ENCODE data around the gene HECW1.

HECW1 gene

GRCh38 chr7:43467406-43467805 is 355.0 kb downstream of the HECW1 start:
- H3K27me3 ChIP-seq (ENCODE audit: insufficient read depth, low read depth, severe bottlenecking) = no peaks in the 10 kb centered on the region
- no peak overlapping the region for H3K4me3 ChIP-seq (ENCODE audit: low read depth, low read length)
- no peak for DNase-seq
- TF ChIP-seq CTCF (IDR thresholded peaks at IDR 0.05; ENCODE audit: low read depth, low read length) = no peak
- H3K36me3 ChIP-seq = no peaks in the 10 kb centered on the region
- no peak overlapping the region for H3K27ac ChIP-seq
- H3K9me3 ChIP-seq (ENCODE audit: severe bottlenecking) = no peaks in the 10 kb centered on the region

GRCh38 chr7:43467846-43468245 is 355.4 kb downstream of the HECW1 start:
- no peak for TF ChIP-seq CTCF (IDR thresholded peaks at IDR 0.05; ENCODE audit: low read depth, low read length)
- Histone ChIP-seq H3K4me3 (ENCODE audit: low read depth, low read length) (no peak overlapping the region), H3K9me3 (ENCODE audit: severe bottlenecking) (no peaks in the 10 kb centered on the region), H3K36me3 (no peaks in the 10 kb centered on the region), H3K27me3 (ENCODE audit: insufficient read depth, low read depth, severe bottlenecking) (no peaks in the 10 kb centered on the region), H3K27ac (no peak overlapping the region)
- no peak for DNase-seq

GRCh38 chr7:43469051-43469450 is 356.6 kb downstream of the HECW1 start:
- H3K36me3 ChIP-seq = no peaks in the 10 kb centered on the region
- TF ChIP-seq CTCF (IDR thresholded peaks at IDR 0.05; ENCODE audit: low read depth, low read length) = no peak
- DNase-seq = no peak
- H3K4me3 ChIP-seq (ENCODE audit: low read depth, low read length) = no peak overlapping the region
- H3K9me3 ChIP-seq (ENCODE audit: severe bottlenecking) = no peaks in the 10 kb centered on the region
- H3K27ac ChIP-seq = no peak overlapping the region
- H3K27me3 ChIP-seq (ENCODE audit: insufficient read depth, low read depth, severe bottlenecking) = no peaks in the 10 kb centered on the region

GRCh38 chr7:43470110-43470509 is 357.7 kb downstream of the HECW1 start:
- no peaks in the 10 kb centered on the region for H3K27me3 ChIP-seq (ENCODE audit: insufficient read depth, low read depth, severe bottlenecking)
- DNase-seq = no peak
- no peak for TF ChIP-seq CTCF (IDR thresholded peaks at IDR 0.05; ENCODE audit: low read depth, low read length)
- no peaks in the 10 kb centered on the region for H3K9me3 ChIP-seq (ENCODE audit: severe bottlenecking)
- H3K36me3 ChIP-seq = no peaks in the 10 kb centered on the region
- H3K4me3 ChIP-seq (ENCODE audit: low read depth, low read length) = no peak overlapping the region
- no peak overlapping the region for H3K27ac ChIP-seq

GRCh38 chr7:43475983-43476382 is 363.5 kb downstream of the HECW1 start:
- Histone ChIP-seq H3K27ac (no peak overlapping the region), H3K9me3 (ENCODE audit: severe bottlenecking) (no peaks in the 10 kb centered on the region), H3K36me3 (no peaks in the 10 kb centered on the region), H3K4me3 (ENCODE audit: low read depth, low read length) (no peak overlapping the region), H3K27me3 (ENCODE audit: insufficient read depth, low read depth, severe bottlenecking) (no peaks in the 10 kb centered on the region)
- TF ChIP-seq CTCF (IDR thresholded peaks at IDR 0.05; ENCODE audit: low read depth, low read length) = no peak
- no peak for DNase-seq

- DNase-seq = no peak
- Histone ChIP-seq H3K36me3 (no peaks in the 10 kb centered on the region), H3K9me3 (ENCODE audit: severe bottlenecking) (no peaks in the 10 kb centered on the region), H3K27me3 (ENCODE audit: insufficient read depth, low read depth, severe bottlenecking) (no peaks in the 10 kb centered on the region), H3K27ac (no peak overlapping the region), H3K4me3 (ENCODE audit: low read depth, low read length) (no peak overlapping the region)
- TF ChIP-seq CTCF (IDR thresholded peaks at IDR 0.05; ENCODE audit: low read depth, low read length) = no peak
Measured at GRCh38 chr7:43476896-43477295, 364.4 kb downstream of the HECW1 start.
